ENCODE measurements around the gene NDUFA13.

DNA sequence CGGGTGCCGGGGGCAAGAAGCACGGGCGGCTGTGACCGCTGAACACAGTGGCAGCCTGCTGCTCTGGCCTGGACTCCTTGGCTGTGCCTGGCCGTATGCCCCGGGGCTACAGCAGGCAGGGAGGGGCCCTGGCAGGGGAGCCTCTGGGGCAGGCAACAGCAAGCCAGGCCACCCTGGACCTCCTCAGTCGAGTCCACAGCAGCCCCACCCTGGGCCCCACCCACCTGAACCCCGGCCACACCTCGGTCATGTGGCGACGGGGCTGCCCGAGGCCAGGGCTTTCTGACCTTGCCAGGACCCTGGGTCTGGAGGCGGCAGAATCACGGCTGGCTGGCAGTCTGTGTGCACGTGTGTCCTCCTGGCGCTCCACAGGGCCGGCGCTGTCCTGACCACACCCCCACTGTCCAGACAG is 30.7 kb downstream of the NDUFA13 start:
- TF ChIP-seq, protein P1, sequence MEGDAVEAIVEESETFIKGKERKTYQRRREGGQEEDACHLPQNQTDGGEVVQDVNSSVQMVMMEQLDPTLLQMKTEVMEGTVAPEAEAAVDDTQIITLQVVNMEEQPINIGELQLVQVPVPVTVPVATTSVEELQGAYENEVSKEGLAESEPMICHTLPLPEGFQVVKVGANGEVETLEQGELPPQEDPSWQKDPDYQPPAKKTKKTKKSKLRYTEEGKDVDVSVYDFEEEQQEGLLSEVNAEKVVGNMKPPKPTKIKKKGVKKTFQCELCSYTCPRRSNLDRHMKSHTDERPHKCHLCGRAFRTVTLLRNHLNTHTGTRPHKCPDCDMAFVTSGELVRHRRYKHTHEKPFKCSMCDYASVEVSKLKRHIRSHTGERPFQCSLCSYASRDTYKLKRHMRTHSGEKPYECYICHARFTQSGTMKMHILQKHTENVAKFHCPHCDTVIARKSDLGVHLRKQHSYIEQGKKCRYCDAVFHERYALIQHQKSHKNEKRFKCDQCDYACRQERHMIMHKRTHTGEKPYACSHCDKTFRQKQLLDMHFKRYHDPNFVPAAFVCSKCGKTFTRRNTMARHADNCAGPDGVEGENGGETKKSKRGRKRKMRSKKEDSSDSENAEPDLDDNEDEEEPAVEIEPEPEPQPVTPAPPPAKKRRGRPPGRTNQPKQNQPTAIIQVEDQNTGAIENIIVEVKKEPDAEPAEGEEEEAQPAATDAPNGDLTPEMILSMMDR (IDR thresholded peaks at IDR 0.05): no peak
- no peak for TF ChIP-seq POLR2A (IDR thresholded peaks at IDR 0.05)
